HL-60/S4 treated with retinoic acid at 250 ng/mL for 4 days and 3 days (cell line): Measurements from ENCODE around the gene HPSE2.

ENCODE experiments used
- in situ Hi-C: fragments of 300-500 bp; cut with MboI; formaldehyde crosslinking; loops from 2 replicates; pipeline ENCODE4 v1.7.0; 2022; ENCODE audit warnings: low sequenced_read_pairs

The HPSE2 gene

DNA sequence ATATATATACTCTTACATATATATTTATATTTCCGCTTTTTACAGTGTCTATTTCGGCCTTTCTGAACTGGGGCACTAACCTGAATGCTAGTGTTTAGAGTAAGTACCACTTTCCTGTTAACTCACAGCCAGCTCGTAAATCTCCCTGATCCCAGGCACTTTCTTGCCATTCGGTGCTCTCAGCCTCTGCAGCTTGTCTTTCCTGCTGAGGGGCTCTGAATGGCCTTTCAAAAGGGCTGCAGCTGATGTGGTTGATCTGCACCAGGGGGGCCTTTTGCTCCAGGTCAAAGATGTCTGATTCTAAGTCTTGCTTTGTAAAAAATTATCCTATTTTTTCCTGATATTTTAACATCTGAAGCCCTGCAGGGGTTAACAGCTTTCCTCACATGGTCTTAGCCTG is 763.5 kb downstream of the HPSE2 start:
- in situ Hi-C loops = loop anchor here (25.0 kb wide), 2 partner anchors 565 to 790 kb away; no protein-coding TSS in a partner anchor

DNA sequence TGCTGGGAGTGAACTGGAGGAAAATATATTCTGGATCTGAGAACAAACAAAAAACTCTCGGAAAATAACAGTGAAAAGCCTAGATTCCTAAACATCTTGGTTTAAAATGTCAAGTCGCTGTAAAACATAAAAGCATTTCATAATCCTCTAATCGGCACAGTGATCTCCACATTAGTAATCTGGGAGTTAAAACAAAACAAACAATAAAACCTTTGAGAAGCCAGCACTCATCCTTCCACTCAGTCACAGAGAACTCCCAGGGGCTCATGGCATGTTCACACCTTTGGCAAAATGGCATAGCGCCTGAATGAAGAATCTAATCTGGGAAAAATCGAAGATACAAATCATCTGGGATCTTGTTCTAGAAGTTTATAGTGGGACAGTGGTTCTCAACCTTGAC is 764.8 kb downstream of the HPSE2 start:
- in situ Hi-C loops = loop anchor here (25.0 kb wide), 2 partner anchors 566 to 791 kb away; no protein-coding TSS in a partner anchor

DNA sequence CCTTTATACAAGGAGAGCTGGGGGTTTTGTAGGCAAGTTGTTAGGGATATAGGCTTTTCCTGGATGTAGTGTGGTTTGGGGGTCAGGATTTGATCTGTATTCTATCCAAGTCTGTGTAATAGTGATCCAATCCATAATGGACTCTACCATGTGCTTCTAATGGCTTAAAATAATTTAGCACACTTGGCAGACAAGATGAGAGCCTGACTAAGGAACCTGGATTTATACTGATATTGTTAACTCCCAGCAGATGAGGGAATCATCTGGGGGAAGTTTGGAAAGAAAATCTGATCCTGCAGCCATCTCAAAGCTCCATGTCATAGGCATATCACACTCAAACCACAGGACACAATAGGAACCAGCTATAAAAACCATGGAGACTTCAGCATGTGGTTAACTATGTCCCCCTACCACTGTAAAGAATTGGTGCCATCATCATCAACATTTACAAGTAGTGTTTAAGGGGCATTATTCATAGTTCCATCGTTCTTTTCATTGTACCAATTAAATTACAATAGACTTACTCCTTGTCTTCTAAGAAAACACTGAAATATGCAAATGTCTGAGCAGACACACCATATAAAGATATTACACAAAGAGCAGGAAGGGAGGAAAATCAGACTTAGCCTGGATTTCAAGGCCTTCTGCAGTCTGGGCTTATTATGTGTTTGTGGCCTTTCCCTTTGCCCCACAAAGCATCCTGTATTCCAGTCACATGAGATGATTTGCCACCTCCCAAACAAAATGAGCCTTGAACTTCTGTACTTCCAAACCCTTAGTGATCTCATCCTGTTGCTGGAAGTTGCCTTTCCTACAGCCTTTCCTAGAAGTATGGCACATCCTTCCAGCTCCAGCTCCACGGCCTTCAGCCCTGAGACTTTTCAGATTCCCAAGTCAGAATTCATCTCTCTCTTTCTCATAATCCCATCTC is 766.4 kb downstream of the HPSE2 start:
- in situ Hi-C loops = loop anchor here (25.0 kb wide), 2 partner anchors 568 to 793 kb away; no protein-coding TSS in a partner anchor

DNA sequence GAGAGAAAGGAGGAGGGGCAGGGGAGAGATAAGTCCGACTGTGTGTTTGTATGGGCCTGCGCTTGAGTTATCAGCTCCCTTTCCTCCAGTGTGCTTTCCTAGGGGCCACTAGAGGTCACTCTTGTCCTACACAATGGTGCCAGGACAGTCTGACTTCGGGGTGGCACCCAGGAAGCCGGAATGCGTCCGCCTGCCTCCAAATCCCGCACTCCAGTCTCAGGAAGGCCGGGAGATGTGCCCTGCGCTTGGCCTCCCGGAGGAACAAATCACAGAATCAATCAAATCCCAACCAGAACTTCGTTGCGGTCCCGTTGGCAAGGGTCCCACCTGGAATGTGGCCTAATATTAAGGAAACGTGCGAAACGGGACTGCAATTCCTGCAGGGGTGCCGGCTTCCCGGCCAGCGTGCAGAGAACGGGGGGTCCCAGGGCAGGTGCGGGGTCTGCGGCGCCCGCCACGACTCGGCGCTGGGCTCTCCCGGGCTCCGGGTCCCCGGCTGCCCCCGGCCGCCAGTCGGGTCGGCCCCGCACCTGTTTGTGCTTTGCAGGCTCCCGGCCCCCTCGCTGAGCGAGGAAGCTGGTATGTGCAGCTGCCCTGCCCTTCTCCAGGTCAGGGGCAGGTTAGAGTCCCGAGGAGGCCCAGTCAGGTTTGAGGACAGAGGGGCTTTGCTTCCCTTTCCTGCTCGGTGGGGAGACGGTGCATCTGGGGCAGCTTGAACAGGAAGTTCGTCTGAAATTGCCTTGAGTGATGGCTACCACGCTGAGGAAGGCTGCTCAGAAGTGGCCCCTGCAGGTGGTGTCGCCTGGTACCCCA is 767.9 kb downstream of the HPSE2 start:
- in situ Hi-C loops = loop anchor here (25.0 kb wide), 2 partner anchors 570 to 795 kb away; no protein-coding TSS in a partner anchor

DNA sequence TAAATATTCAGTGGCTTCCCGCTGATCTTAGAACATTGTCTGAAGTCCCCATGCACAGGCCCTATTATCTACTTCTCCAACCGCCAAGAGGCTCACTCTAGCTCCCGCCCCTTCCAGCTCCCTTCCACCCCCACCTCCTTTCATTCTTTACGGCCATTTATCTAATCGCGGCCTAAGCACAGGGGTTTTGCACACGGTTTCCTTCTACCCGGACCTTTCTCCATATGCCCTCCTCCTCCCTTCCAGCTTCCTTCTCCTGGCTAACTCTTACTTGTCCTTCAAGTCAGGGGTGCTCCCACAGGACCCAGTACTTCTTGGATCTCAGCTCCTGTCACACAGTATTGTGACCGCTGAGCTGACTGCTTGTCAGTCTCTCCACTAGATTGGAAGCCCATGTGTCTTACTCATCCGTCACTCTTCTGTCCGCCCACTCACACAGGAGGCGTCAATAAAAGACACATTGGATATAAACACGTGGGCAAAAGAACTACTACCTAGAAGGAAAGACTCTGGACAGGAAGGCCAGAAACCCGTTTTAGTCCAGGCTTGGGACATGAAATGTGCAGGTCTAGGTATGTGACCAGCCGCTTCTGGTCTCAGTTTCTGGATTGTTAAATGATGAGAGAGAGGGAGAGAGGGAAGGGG is 768.7 kb downstream of the HPSE2 start:
- in situ Hi-C loops = loop anchor here (25.0 kb wide), 2 partner anchors 570 to 795 kb away; no protein-coding TSS in a partner anchor

DNA sequence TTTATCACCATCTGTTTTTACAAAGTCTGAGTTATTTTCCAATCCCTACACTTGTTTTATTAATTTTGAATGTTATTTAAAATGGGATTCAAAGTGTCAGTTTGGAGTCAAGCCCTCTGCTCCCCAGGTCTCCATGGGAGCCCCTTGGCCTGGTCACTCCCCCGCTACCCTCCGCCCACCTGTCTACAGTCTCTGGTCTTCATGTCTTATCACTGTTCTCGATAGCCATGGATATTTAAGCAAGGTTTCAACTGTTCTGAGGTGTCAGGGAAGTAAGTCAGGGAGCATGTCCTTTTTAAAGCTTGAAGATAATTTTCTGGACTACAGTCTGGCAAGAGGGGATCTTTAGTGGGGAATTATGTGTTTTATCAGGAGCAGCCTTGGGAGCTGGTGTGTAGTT is 769.8 kb downstream of the HPSE2 start:
- in situ Hi-C loops = loop anchor here (25.0 kb wide), 2 partner anchors 571 to 796 kb away; no protein-coding TSS in a partner anchor

DNA sequence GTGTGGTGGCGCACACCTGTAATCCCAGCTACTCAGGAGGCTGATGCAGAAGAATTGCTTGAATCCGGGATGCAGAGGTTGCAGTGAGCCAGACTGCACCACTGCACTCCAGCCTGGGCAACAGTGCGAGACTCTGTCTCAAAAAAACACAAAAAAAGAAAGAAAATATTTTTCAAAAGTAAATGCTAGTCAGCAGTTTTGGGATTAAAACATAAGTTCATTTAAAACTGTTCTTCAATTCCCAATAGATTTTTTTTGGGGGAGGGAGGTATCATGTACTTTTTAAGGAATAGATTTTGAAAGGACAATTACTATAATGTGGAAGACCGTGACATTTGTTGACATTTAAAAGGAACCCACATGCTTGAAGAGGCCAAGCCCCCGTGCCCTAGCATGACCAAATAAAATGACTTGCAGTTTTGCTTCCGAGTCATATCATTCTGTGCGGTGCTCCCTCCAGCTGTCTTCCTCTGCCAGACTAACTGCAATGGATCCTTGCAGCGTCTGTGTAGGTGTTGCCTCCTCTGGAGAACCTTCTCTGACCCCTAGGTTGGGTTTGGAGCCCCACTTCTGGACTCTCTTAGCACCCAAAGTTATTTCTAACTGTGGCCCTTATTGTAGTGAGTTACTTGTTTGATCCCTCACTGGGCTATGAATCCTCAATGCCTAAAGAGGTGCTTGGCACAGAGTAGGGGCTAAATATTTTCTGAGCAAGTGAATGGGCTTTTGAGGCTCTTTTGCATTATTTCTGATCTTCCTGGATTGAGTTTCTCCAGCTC is 771.5 kb downstream of the HPSE2 start:
- in situ Hi-C loops = loop anchor here (25.0 kb wide), 2 partner anchors 573 to 798 kb away; no protein-coding TSS in a partner anchor

DNA sequence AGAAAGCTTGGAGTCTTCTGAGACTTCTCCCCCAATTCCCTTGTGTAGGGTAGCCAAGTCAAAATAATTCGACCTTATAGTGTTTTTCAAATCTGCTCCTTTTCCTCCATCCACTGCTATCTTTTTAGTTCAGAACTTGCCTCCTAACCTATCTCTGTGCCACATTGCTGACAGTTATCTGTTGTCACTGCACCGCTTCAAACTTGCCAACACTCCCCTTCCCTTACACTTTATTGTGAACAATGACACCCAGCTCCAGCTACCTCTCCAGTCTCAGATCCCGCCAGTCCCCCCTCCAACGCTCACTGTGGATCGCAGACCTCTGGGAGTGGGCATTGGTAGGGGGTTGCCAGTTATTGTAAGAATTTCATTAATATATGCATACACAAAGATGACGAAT is 772.6 kb downstream of the HPSE2 start:
- in situ Hi-C loops = loop anchor here (25.0 kb wide), 2 partner anchors 574 to 799 kb away; no protein-coding TSS in a partner anchor

DNA sequence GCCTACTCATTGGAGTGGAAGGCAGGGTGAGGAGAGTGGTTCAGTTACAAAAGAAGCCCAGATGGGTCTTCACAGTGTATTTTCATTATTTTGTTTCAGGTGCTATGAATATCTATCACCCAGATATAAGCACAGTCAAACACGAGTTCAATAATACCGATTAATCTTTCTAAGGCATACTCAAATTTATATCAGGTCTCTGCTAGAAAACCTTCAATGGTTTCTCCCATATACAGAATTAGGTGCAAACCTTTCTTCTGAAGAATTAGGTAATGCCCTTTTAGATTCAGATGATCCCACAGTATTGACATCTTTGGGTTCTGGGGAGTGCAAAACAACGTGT is 774.2 kb downstream of the HPSE2 start:
- in situ Hi-C loops = loop anchor here (25.0 kb wide), 2 partner anchors 576 to 801 kb away; no protein-coding TSS in a partner anchor

DNA sequence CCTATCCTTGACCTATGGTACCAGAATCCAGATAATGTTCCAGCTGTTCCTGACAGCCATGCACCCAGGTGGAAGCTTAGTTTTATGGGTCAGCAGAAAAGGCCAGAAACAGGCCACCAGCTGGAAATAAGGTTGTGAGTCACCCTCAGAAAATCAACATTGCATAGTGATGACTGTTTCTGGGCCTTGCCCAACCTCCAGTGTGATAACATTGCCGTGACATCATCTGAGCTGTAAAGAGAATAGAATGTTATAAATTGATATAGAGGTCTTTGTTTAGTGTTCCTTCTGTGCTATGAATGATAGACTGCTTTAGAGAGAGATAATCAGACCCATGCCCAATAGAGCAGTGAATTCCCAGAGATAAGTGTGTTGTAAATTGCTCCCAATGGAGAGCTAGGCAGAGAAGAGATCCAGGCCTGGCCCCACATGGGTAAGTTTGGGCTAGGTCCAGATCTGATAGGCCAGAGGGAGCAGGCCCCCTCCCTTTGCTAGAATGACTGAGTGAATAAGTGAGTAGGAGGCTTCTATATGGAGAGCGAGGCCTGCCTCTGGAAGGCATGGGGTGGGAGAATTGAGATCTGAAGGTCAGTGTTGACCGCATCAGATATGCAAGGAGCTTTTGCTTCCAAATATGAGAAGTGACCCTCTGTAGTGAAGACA is 774.7 kb downstream of the HPSE2 start:
- in situ Hi-C loops = loop anchor here (25.0 kb wide), 2 partner anchors 576 to 801 kb away; no protein-coding TSS in a partner anchor

DNA sequence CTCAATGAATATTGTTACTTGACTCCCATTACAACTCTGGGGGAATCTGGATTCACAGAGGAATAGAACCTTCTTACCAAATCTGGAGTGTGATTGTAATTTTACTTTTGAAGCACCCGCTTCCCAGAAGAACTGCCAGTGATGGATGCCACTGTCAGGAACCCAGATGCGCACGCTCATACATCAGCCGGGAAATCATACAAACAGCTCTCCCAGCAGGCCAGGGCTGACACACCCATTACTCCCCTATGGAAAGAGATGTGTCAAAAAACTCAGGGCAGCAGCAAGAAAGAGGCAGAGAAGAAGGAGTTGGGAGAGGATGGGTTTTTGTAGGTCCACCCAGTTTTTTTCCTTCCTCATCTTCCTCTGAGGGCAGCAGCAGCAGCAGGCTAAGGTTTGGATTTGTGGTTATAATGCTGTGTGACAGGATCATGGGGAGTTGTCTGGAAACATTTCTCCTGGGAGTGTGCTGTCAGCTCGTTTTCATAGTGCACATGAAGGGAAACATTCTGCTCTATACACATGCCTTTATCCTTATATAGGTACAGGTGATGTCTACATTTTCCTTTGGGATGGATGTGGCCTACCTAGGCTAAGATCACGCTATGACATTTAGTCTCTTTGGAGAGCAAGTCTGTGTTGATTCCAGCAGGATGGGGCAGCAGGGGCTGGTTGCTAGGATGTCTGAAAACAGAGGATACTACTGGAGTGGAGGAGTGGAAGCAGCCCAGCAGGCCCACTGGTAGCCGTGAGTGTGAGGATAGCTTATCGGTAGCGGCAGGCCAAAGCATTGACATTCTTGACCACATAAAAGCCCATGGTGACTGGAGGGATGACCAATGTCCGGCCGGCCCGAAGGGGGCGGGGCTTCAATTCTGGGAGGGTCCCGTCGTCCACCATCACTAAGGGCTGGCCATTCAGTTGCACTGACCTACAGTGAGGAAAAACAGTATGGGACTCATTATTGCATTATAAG is 776.6 kb downstream of the HPSE2 start:
- in situ Hi-C loops = loop anchor here (25.0 kb wide), 2 partner anchors 578 to 803 kb away; no protein-coding TSS in a partner anchor

DNA sequence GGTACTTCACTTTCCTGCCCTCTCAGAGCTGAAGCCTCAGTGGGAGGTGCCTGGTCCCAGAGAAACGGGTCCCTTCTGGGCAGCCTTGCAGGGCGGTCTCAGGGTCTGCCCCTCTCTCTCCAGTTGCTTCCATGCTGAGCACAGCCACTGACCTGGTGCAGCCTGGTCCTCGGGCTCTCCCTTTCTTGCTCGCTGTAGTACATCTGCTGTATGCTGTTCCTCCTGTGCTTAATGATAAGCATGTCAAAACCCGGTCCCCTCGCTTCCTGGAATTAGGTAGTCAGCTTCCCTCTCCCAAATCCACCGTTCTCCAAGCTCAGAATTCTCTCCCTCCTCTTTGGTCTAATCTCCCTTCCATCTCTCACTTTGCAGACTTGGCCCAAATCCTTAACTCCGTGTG is 777.9 kb downstream of the HPSE2 start:
- in situ Hi-C loops = loop anchor here (25.0 kb wide), 2 partner anchors 580 to 805 kb away; no protein-coding TSS in a partner anchor

DNA sequence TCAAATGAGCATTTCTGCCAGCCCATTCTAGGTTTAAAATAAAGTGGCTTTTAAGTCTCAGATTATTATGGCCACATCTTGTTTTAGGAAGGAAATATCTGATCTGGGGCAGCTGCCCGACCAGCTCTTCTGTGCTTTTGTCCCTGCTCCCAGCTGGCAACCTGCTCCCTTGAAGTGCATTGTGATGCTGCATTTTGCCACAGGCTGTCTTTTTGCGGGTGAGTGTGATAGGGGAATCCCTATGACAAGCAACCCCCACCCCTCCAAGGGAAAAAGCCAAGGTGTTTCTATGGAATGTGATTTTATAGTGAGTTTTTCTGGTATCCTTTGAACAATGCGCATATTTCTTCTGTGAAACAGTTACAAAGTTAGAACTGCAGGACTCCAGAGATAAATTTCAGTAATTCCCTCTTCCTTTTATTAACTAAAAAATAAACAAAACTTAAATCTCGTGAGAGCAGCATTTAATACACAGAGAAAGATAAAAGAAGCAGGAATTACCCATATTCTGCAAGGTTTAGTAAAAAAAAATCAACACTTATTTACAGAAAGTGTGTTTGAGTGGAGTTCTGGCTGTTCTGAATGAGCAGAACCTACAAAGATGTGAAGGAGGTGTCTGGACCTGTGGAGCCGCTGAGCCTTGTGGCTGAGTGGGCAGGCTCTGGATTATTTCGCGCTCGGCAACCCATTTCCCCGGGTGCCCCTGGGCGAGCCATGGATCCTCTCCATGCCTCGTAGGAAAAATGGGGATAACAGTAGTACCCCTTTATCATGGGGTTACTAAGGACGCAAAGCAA is 778.8 kb downstream of the HPSE2 start:
- in situ Hi-C loops = loop anchor here (25.0 kb wide), 2 partner anchors 580 to 805 kb away; no protein-coding TSS in a partner anchor

DNA sequence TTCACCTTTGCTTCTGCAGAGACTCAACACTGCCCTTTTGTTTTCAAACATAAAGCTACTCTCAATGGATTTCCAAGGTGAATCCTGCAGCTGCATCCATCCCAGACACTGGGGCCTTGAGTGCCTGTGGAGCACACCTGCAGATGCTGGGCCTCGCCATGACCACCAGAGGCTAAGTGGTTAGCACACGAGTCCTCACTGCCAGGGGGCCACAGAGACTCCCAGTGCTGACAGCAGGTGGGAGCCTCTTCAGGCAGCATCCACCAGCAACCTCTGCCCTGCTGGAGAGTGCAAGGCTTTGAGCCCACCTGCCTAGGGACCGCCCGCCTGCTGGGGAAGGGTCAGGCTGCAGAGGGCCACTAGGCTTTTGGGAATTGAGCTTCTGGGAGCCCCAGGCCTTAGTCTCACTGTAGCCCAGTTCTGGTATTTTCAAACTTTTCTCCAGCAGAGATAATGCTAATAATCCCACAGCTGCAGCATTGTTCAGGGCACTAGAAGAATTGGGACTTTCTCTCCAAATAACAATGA is 779.5 kb downstream of the HPSE2 start:
- in situ Hi-C loops = loop anchor here (25.0 kb wide), 2 partner anchors 581 to 806 kb away; no protein-coding TSS in a partner anchor

DNA sequence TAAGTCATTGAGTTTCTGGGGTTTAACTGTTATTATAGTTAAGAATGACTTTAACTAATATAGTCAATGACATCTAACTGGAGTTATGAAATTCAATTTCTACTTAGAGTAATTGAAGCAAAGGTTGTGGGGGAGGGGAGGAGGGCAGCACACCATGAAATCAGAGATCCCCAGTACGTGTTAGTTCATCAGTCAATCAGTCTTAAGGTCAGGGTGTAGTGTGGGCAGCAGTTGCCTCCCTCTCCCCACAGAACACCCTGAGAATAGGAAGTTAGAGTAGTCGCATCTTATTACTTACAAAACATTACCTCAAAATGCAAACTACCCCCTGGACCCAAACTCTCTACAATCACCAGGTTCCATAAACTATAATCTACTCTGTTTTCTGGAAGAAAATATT is 781.9 kb downstream of the HPSE2 start:
- in situ Hi-C loops = loop anchor here (25.0 kb wide), 2 partner anchors 584 to 809 kb away; no protein-coding TSS in a partner anchor

DNA sequence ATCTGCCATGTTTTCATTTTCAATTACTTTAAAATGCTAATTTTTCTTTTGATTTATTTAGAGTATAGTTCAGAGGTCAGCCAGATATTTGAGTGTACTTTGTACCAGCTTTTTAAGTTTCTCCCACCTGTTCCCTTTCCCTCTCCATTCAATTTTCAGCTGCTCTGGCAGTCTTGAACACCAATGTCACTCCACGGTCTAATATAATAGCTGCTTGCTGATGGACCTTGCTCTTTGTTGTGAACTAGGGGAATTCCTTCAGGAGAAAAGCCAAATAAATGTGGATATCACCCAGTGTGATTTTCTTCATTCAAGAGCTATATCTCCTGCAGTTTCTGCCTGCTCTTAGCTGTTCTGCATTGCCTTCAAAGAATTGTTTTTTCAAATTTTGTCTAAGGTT is 785.0 kb downstream of the HPSE2 start:
- in situ Hi-C loops = loop anchor here (25.0 kb wide), 2 partner anchors 587 to 812 kb away; no protein-coding TSS in a partner anchor

DNA sequence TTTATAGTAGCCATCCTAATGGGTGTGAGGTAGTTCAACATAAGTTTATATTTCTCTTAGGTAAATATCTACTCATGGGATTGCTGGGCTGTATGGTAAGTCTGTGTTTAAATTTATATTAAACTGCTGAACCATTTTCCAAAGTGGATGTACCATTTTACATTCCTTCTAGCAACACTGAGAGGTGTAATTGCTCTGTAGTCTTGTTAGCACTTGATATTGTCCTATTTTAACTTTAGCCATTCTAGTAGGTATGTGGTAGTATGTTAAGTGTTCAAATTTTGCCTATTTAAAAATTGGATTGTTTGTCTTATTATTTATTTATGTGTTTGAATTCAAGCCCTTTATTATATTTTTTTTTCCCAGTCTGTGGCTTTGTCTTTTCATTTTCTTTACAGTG is 786.4 kb downstream of the HPSE2 start:
- in situ Hi-C loops = no loop called here
